Measurements from ENCODE around the gene ASTN2. TPM values are rescaled to one million over a fixed set of nuclear protein-coding genes. Genes with fewer than 3 reads are reported as not detected.

The ASTN2 gene
- total and polyA plus RNA-seq, 10 of the 15 experiments (the other 5 are each of a cell fraction or from before 2014, with no cell fraction given) = 1.4 to 15.7 (median 7.0) TPM

DNA sequence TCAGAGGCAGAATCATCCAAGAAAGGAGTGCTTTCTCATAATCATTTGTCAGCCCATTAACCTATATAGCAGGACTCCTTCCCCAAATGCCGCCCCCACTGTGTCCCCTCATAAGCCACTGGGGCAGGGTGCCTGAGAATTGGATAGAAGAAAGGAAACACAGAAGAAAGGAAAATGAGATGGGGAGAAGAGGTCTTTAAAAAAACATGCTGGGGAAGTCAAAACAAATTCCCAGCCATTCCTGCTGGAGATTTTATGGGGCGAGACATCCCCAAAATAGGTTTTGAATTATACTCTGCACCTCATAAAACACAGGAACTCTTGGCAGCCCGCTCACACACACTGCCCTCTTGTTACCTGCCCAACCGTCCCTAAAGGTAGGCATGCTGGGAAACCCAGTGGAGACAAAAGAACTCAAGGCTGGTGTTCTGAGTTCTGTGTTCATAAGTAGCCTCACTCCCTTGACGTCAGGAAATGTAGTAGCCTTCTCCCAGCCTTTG lies 19.7 kb downstream of the ASTN2 start (continued):
- TF ChIP-seq ATF3 (IDR thresholded peaks at IDR 0.05; ENCODE audit: borderline replicate concordance, extremely low read depth, low read depth, low read length) (no peak), ZNF592 (IDR thresholded peaks at IDR 0.05) (no peak)
- TF ChIP-seq, protein P1, sequence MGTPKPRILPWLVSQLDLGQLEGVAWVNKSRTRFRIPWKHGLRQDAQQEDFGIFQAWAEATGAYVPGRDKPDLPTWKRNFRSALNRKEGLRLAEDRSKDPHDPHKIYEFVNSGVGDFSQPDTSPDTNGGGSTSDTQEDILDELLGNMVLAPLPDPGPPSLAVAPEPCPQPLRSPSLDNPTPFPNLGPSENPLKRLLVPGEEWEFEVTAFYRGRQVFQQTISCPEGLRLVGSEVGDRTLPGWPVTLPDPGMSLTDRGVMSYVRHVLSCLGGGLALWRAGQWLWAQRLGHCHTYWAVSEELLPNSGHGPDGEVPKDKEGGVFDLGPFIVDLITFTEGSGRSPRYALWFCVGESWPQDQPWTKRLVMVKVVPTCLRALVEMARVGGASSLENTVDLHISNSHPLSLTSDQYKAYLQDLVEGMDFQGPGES (IDR thresholded peaks at IDR 0.05) = no peak

GRCh38 chr9:117394655-117395054 lies 20.2 kb downstream of the ASTN2 start:
- POLR2A ChIA-PET = no interaction called here
- no peak for FAIRE-seq
- in situ Hi-C loops (cut with MboI) = no loop called here
- TF ChIP-seq MYB (IDR thresholded peaks at IDR 0.05; ENCODE audit: borderline replicate concordance, low read depth, low read length) (no peak), PML (IDR thresholded peaks at IDR 0.05; ENCODE audit: low read length) (no peak), REST (IDR thresholded peaks at IDR 0.05; ENCODE audit: low read depth, low read length) (no peak), RAD51 (IDR thresholded peaks at IDR 0.05) (no peak), SREBF1 (IDR thresholded peaks at IDR 0.05; ENCODE audit: low read length) (no peak), RBBP5 (conservative IDR thresholded peaks at IDR 0.05) (no peak), NFYA (IDR thresholded peaks at IDR 0.05; ENCODE audit: borderline replicate concordance, low read depth, low read length) (no peak), GATAD2B (conservative IDR thresholded peaks at IDR 0.05; ENCODE audit: low read depth) (no peak), ZSCAN29 (IDR thresholded peaks at IDR 0.05) (no peak)

More at GRCh38 chr9:117394655-117395054, 20.2 kb downstream of the ASTN2 start:
- no peaks in the 10 kb centered on the region for H3K36me3 ChIP-seq (ENCODE audit: control insufficient read depth in 2 of 2, insufficient read depth in 2 of 2, low read length in 1 of 2)
- H3K9ac ChIP-seq (ENCODE audit: control insufficient read depth, insufficient read depth, low read length) = no peak overlapping the region
- ChIA-PET CTCF (no interaction called here), SMC1A (ENCODE audit: uncharacterized antibody, unreplicated experiment) (no interaction called here), RAD21 (ENCODE audit: unreplicated experiment) (no interaction called here)
- DNase-seq (ENCODE audit: low read depth, low spot score) (no peak), ATAC-seq (no peak)
- no peaks in the 10 kb centered on the region for H4K20me1 ChIP-seq (ENCODE audit: control insufficient read depth, insufficient read depth)
- H3K27ac ChIP-seq (ENCODE audit: control insufficient read depth, insufficient read depth) = no peak overlapping the region
- peaks cover 0 to 3% of the 10 kb centered on the region in 2 experiments; a peak in 2 of 4 replicates for H3K27me3 ChIP-seq (replicated peaks in 1 of 2; ENCODE audit: control insufficient read depth in 2 of 2, insufficient read depth in 2 of 2, low read length in 1 of 2)
- no peak overlapping the region for H3K4me2 ChIP-seq (ENCODE audit: control insufficient read depth, insufficient read depth)
- H3K4me3 ChIP-seq = no peak overlapping the region
- no peaks in the 10 kb centered on the region for H3K79me2 ChIP-seq (ENCODE audit: control insufficient read depth, insufficient read depth, low read length)
- H2AFZ ChIP-seq (ENCODE audit: control insufficient read depth, low read depth, low read length) = no peak overlapping the region
- intact Hi-C loops (cut with micrococcal nuclease; ENCODE audit: unreplicated experiment) = no loop called here
- no TSS peak for BruUV-seq (replicated peaks)
- no peaks in the 10 kb centered on the region for H3K4me1 ChIP-seq (ENCODE audit: control insufficient read depth, insufficient read depth, low read length)
- 25% methylated on average over 4 of the region's 4 CpGs for WGBS (ENCODE audit: insufficient coverage, insufficient replicate concordance, low lambda C conversion rate, missing lambda C conversion rate)
- H3K9me3 ChIP-seq (replicated peaks; ENCODE audit: control insufficient read depth, insufficient read depth, low read length) = no peaks in the 10 kb centered on the region
